Pons (tissue), 1 donor: ENCODE results near the gene MAOA.

Source experiments
- DNase-seq: peaks from one replicate; pipeline ENCODE4 v3.0.0-alpha.2; 2016; ENCODE audit warnings: low spot score

Gene MAOA

GRCh38 chrX:43758044-43758443 is 101.9 kb downstream of the MAOA start:
- DNase-seq: no peak

- no peak for DNase-seq
These were observed 130.0 kb downstream of the MAOA start for GRCh38 chrX:43785930-43786591.
